ENCODE data around the gene CCDC167. TPM values are rescaled to one million over a fixed set of nuclear protein-coding genes. Genes with fewer than 3 reads are reported as not detected.
"Not testable (repeated sequence)": the region's sequence is repeated elsewhere in the genome, so short reads cannot be mapped to it uniquely, and the experiment has no call there.

The CCDC167 gene
- total RNA-seq, 1 donor from 2014 or later, result 16.2 TPM

GRCh38 chr6:37456816-37457560 lies 42.7 kb downstream of the CCDC167 start:
- Histone ChIP-seq H3K27me3 (ENCODE audit: control insufficient read depth in 3 of 3, insufficient read depth in 3 of 3, low read length in 3 of 3) (no peaks in the 10 kb centered on the region), H3K4me1 (ENCODE audit: control insufficient read depth in 3 of 3, insufficient read depth in 3 of 3, low read length in 3 of 3) (no peaks in the 10 kb centered on the region), H3K9me3 (ENCODE audit: control insufficient read depth in 3 of 3, low read length in 3 of 3) (no peaks in the 10 kb centered on the region), H3K36me3 (ENCODE audit: control insufficient read depth in 3 of 3, insufficient read depth in 3 of 3, low read length in 3 of 3) (peaks cover 57 to 67% (median 58%) of the 10 kb centered on the region in 3 donors), H3K4me3 (ENCODE audit: low read length in 3 of 3) (no peak overlapping the region), H3K9ac (ENCODE audit: low read depth in 1 of 3, low read length in 3 of 3) (no peak overlapping the region), H3K27ac (ENCODE audit: low read depth, low read length) (no peak overlapping the region)

DNA sequence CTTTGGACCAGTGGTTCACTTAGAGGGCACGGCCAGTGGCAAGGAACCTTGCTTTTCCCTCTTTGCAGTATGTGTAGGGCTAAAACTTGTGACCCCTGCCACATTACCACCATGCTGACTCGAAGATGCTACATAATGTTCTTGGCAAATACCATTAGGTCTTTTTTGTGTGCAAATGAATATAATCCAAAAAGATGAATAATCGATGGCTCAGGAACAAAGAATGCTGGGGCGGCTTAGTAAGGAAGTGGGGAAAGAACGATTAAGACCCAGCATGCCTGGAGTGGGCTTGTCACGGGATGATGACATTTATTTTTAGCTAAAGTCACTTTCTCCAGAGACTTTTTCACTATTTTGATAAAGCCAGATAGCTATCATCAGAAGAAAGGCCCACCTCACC lies 43.6 kb downstream of the CCDC167 start:
- Histone ChIP-seq H3K4me1 (ENCODE audit: control insufficient read depth in 3 of 3, insufficient read depth in 3 of 3, low read length in 3 of 3) (no peaks in the 10 kb centered on the region), H3K9ac (ENCODE audit: low read depth in 1 of 3, low read length in 3 of 3) (no peak overlapping the region), H3K36me3 (ENCODE audit: control insufficient read depth in 3 of 3, insufficient read depth in 3 of 3, low read length in 3 of 3) (peaks cover 55 to 67% (median 58%) of the 10 kb centered on the region in 3 donors), H3K4me3 (ENCODE audit: low read length in 3 of 3) (no peak overlapping the region), H3K27me3 (ENCODE audit: control insufficient read depth in 3 of 3, insufficient read depth in 3 of 3, low read length in 3 of 3) (no peaks in the 10 kb centered on the region), H3K27ac (ENCODE audit: low read depth, low read length) (no peak overlapping the region), H3K9me3 (ENCODE audit: control insufficient read depth in 3 of 3, low read length in 3 of 3) (no peaks in the 10 kb centered on the region)

DNA sequence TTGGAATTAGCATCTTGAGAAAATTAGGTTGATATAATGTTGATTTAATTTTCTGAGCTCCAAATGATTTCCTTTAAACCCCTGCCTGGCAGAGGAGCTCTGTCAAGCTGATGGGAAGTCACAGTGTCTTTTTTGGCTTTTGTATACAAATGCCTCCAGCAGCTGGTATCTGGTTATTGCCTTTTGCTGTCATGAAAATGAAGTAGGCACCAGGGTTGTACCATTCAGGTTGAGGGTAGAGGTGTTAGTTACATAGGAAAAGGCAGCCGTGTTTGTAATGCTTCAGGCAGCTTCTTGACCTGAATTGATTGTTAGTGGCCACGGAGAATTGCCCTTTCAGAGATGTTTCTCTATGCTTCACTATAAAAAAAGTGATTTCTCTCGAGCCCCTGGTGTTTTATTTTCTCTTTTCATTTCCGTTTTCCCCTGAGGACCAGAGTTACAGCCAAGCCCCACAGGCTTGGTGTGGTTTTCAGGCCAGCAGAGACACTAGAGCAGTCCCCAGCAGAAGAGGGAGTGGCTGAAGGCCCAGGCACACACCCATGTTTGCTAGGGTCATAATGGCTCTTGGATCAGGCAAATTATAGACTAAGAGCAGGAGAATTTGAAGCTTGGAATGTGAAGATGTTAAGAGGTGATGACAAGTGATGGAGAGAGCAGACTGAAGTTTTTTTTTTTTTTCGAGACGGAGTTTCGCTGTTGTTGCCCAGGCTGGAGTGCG lies 45.1 kb downstream of the CCDC167 start:
- Histone ChIP-seq H3K36me3 (ENCODE audit: control insufficient read depth in 3 of 3, insufficient read depth in 3 of 3, low read length in 3 of 3) (peaks cover 47 to 62% (median 53%) of the 10 kb centered on the region in 3 donors), H3K9me3 (ENCODE audit: control insufficient read depth in 3 of 3, low read length in 3 of 3) (no peaks in the 10 kb centered on the region), H3K4me3 (ENCODE audit: low read length in 3 of 3) (no peak overlapping the region), H3K9ac (ENCODE audit: low read depth in 1 of 3, low read length in 3 of 3) (no peak overlapping the region), H3K27ac (ENCODE audit: low read depth, low read length) (no peak overlapping the region), H3K4me1 (ENCODE audit: control insufficient read depth in 3 of 3, insufficient read depth in 3 of 3, low read length in 3 of 3) (no peaks in the 10 kb centered on the region), H3K27me3 (ENCODE audit: control insufficient read depth in 3 of 3, insufficient read depth in 3 of 3, low read length in 3 of 3) (no peaks in the 10 kb centered on the region)

DNA sequence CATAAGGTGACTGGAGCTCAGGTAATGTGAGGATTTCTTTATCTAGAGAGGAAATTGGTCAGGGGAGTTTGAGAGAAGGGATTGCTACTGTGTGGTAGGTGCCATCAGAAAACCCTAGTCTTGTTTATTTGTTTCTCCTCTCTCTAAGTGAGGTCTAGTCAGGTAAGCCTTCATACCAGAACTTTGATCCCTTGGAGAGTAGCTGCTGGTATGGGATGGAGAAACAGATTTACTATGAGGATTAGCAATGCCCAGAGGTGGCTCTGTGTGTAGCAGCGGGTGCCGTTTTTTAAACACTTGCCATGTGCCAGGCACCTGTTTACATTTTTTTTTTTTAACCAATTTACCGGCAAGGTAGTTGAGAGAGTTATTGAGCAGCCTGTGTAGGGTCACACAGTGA lies 47.2 kb downstream of the CCDC167 start:
- Histone ChIP-seq H3K9me3 (ENCODE audit: control insufficient read depth in 3 of 3, low read length in 3 of 3) (no peaks in the 10 kb centered on the region), H3K9ac (ENCODE audit: low read depth in 1 of 3, low read length in 3 of 3) (no peak overlapping the region), H3K27ac (ENCODE audit: low read depth, low read length) (no peak overlapping the region)

GRCh38 chr6:37451441-37452193 lies 48.1 kb downstream of the CCDC167 start:
- H3K9ac ChIP-seq (ENCODE audit: low read depth in 1 of 3, low read length in 3 of 3), result no peak overlapping the region
- H3K9me3 ChIP-seq (ENCODE audit: control insufficient read depth in 3 of 3, low read length in 3 of 3), result no peaks in the 10 kb centered on the region
- no peaks in the 10 kb centered on the region for H3K4me1 ChIP-seq (ENCODE audit: control insufficient read depth in 3 of 3, insufficient read depth in 3 of 3, low read length in 3 of 3)
- no peak overlapping the region for H3K27ac ChIP-seq (ENCODE audit: low read depth, low read length)
- no peaks in the 10 kb centered on the region for H3K27me3 ChIP-seq (ENCODE audit: control insufficient read depth in 3 of 3, insufficient read depth in 3 of 3, low read length in 3 of 3)
- peaks cover 44 to 66% (median 45%) of the 10 kb centered on the region in 3 donors for H3K36me3 ChIP-seq (ENCODE audit: control insufficient read depth in 3 of 3, insufficient read depth in 3 of 3, low read length in 3 of 3)
- no peak overlapping the region for H3K4me3 ChIP-seq (ENCODE audit: low read length in 3 of 3)

More for the DNA sequence above, 47.2 kb downstream of the CCDC167 start:
- H3K27me3 ChIP-seq (ENCODE audit: control insufficient read depth in 3 of 3, insufficient read depth in 3 of 3, low read length in 3 of 3), result no peaks in the 10 kb centered on the region
- H3K36me3 ChIP-seq (ENCODE audit: control insufficient read depth in 3 of 3, insufficient read depth in 3 of 3, low read length in 3 of 3), result peaks cover 35 to 60% (median 38%) of the 10 kb centered on the region in 3 donors
- no peaks in the 10 kb centered on the region for H3K4me1 ChIP-seq (ENCODE audit: control insufficient read depth in 3 of 3, insufficient read depth in 3 of 3, low read length in 3 of 3)
- H3K4me3 ChIP-seq (ENCODE audit: low read length in 3 of 3), result no peak overlapping the region

DNA sequence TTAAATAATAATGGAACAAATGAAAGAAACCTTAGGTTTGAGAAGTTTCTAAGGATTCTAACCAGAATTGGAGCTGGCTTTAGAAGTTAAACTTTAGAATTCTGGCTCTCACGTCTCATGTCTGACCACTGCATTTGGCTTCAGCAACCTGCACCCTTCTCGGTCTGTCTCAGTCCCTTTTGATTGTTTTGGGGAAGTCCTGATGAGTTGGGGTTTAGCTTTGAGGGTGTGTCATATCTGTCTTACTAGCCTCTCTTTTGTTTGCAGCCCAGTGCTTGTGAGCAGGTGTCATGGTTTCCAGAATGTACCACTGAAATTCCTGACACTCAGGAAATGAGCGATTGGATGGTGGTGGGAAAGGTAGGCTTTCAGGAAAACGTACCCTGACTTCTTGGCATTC lies 49.7 kb downstream of the CCDC167 start:
- H3K27ac ChIP-seq (ENCODE audit: low read depth, low read length), result no peak overlapping the region
- no peak overlapping the region for H3K9ac ChIP-seq (ENCODE audit: low read depth in 1 of 3, low read length in 3 of 3)
- no peaks in the 10 kb centered on the region for H3K27me3 ChIP-seq (ENCODE audit: control insufficient read depth in 3 of 3, insufficient read depth in 3 of 3, low read length in 3 of 3)
- H3K9me3 ChIP-seq (ENCODE audit: control insufficient read depth in 3 of 3, low read length in 3 of 3), result no peaks in the 10 kb centered on the region
- H3K36me3 ChIP-seq (ENCODE audit: control insufficient read depth in 3 of 3, insufficient read depth in 3 of 3, low read length in 3 of 3), result peaks cover 38 to 63% (median 55%) of the 10 kb centered on the region in 3 donors
- H3K4me1 ChIP-seq (ENCODE audit: control insufficient read depth in 3 of 3, insufficient read depth in 3 of 3, low read length in 3 of 3), result no peaks in the 10 kb centered on the region
- no peak overlapping the region for H3K4me3 ChIP-seq (ENCODE audit: low read length in 3 of 3)

GRCh38 chr6:37443216-37443542 lies 56.5 kb downstream of the CCDC167 start:
- peaks cover 16 to 45% (median 19%) of the 10 kb centered on the region in 3 donors for H3K36me3 ChIP-seq (ENCODE audit: control insufficient read depth in 3 of 3, insufficient read depth in 3 of 3, low read length in 3 of 3)

DNA sequence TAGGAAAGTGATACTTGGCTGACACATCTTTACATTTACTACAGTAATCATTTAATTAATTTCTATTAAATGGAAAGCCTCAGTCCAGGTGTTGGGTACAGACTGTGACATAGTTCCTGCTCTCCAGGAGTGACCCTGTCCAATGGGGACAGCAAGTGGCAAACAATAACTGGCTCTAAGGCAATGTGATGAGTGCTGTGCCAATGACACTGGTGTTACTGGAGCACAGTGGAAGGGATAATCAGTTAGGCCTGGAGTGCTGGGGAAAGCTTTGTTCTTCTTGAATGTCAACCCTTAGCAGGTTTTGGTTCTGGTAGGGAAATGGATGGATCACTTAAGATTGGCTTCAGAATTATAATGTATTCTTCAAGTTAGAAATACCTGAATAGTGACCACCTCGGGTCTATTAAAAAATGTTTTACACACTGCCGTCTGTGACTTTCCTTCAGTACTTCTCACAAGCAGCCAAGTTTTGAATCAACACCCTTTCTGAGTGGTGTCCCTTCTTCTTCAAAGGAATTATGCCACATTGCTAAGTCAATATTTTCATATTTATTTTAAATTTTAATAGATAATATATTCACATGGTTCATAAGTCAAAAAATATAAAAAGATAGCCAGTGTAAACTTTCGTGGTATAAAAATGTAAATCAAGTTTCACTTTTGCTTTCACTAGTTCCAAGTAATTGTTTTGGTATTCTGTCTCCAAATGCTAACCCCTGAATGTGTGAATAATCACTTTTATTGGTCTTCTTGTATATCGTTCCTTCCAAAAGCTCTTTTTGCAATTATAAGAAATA lies 57.1 kb downstream of the CCDC167 start:
- H3K36me3 ChIP-seq (ENCODE audit: control insufficient read depth in 3 of 3, insufficient read depth in 3 of 3, low read length in 3 of 3), result peaks cover 19 to 49% (median 22%) of the 10 kb centered on the region in 3 donors
- H3K4me3 ChIP-seq (ENCODE audit: low read length in 3 of 3), result peak overlapping the region in 1 of 3 donors; percentile 38
- no peaks in the 10 kb centered on the region for H3K9me3 ChIP-seq (ENCODE audit: control insufficient read depth in 3 of 3, low read length in 3 of 3)
- no peaks in the 10 kb centered on the region for H3K27me3 ChIP-seq (ENCODE audit: control insufficient read depth in 3 of 3, insufficient read depth in 3 of 3, low read length in 3 of 3)
- peak overlapping the region in 1 of 3 donors; percentile 45 for H3K9ac ChIP-seq (ENCODE audit: low read depth in 1 of 3, low read length in 3 of 3)
- peak overlapping the region; percentile 12 for H3K27ac ChIP-seq (ENCODE audit: low read depth, low read length)
- H3K4me1 ChIP-seq (ENCODE audit: control insufficient read depth in 3 of 3, insufficient read depth in 3 of 3, low read length in 3 of 3), result peaks cover 0 to 3% (median 0%) of the 10 kb centered on the region in 3 donors

More at GRCh38 chr6:37443216-37443542, 56.5 kb downstream of the CCDC167 start:
- H3K9me3 ChIP-seq (ENCODE audit: control insufficient read depth in 3 of 3, low read length in 3 of 3); H3K4me1 ChIP-seq (ENCODE audit: control insufficient read depth in 3 of 3, insufficient read depth in 3 of 3, low read length in 3 of 3); H3K4me3 ChIP-seq (ENCODE audit: low read length in 3 of 3); H3K27me3 ChIP-seq (ENCODE audit: control insufficient read depth in 3 of 3, insufficient read depth in 3 of 3, low read length in 3 of 3); H3K27ac ChIP-seq (ENCODE audit: low read depth, low read length); H3K9ac ChIP-seq (ENCODE audit: low read depth in 1 of 3, low read length in 3 of 3): not testable (repeated sequence)

DNA sequence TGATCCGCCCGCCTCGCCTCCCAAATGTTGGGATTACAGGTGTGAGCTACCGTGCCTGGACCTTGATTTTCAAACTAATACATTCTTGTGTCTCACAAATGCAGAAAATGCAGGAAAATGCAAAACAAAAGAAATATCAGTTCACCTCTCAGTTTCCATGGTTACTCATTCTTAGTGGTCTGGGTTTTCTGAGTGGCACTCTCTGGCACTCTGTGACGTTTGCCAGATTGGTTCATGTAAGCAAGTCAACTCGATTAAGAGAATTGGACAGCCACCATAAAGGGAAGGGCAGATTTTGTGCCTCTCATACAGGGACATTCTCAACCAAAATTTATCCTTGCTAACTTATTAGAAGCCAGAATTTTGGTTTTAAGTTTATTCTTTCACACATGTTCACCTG lies 58.0 kb downstream of the CCDC167 start:
- H3K27ac ChIP-seq (ENCODE audit: low read depth, low read length), result no peak overlapping the region
- H3K36me3 ChIP-seq (ENCODE audit: control insufficient read depth in 3 of 3, insufficient read depth in 3 of 3, low read length in 3 of 3), result peaks cover 16 to 47% (median 18%) of the 10 kb centered on the region in 3 donors

More for the DNA sequence above, 58.0 kb downstream of the CCDC167 start:
- Histone ChIP-seq H3K4me1 (ENCODE audit: control insufficient read depth in 3 of 3, insufficient read depth in 3 of 3, low read length in 3 of 3) (peaks cover 0 to 3% (median 0%) of the 10 kb centered on the region in 3 donors), H3K4me3 (ENCODE audit: low read length in 3 of 3) (no peak overlapping the region), H3K27me3 (ENCODE audit: control insufficient read depth in 3 of 3, insufficient read depth in 3 of 3, low read length in 3 of 3) (no peaks in the 10 kb centered on the region), H3K9me3 (ENCODE audit: control insufficient read depth in 3 of 3, low read length in 3 of 3) (no peaks in the 10 kb centered on the region), H3K9ac (ENCODE audit: low read depth in 1 of 3, low read length in 3 of 3) (no peak overlapping the region)

All from skeletal muscle tissue (tissue), 4 donors.